ENCODE measurements around the gene LIPE.

DNA sequence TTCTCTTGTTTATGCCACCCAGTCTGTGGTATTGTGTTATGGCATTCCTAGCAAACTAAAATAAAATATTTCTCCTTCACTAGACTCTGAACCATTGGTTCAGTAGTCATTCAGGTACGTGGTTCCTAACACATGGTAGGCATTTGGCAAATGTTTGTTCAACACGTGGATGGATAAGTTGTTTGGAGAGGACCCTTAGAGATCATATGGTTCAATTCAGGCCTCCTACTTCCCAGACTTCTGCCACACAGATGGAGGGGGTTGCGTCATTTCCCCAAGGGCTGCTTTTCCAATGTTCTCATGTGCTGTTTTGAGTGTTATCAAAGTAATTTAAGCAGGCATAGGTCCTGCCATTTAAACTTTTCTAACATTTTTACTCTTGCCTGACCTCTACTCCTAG lies 8.8 kb upstream of the LIPE start:
- TF ChIP-seq, protein P1, sequence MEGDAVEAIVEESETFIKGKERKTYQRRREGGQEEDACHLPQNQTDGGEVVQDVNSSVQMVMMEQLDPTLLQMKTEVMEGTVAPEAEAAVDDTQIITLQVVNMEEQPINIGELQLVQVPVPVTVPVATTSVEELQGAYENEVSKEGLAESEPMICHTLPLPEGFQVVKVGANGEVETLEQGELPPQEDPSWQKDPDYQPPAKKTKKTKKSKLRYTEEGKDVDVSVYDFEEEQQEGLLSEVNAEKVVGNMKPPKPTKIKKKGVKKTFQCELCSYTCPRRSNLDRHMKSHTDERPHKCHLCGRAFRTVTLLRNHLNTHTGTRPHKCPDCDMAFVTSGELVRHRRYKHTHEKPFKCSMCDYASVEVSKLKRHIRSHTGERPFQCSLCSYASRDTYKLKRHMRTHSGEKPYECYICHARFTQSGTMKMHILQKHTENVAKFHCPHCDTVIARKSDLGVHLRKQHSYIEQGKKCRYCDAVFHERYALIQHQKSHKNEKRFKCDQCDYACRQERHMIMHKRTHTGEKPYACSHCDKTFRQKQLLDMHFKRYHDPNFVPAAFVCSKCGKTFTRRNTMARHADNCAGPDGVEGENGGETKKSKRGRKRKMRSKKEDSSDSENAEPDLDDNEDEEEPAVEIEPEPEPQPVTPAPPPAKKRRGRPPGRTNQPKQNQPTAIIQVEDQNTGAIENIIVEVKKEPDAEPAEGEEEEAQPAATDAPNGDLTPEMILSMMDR (IDR thresholded peaks at IDR 0.05), result no peak
- no peak for TF ChIP-seq POLR2AphosphoS5 (IDR thresholded peaks at IDR 0.05)
- no peak for TF ChIP-seq POLR2A (IDR thresholded peaks at IDR 0.05)
